ENCODE data around the gene MASP1. TPM values are rescaled to one million over a fixed set of nuclear protein-coding genes. Genes with fewer than 3 reads are reported as not detected.

The MASP1 gene
- total RNA-seq, 2 experiments from 2014 or later = not detected

GRCh38 chr3:187314176-187314575 is 22.6 kb upstream of the MASP1 start:
- H3K9me3 Mint-ChIP-seq = no peaks in the 10 kb centered on the region
- H3K4me3 Mint-ChIP-seq = no peak overlapping the region
- H3K27me3 Mint-ChIP-seq = peaks cover 42% of the 10 kb centered on the region
- no peak for ATAC-seq
- H3K4me1 Mint-ChIP-seq (ENCODE audit: low read depth) = peaks cover 6% of the 10 kb centered on the region
- POLR2A ChIA-PET = no interaction called here
- TF ChIP-seq, protein P1, sequence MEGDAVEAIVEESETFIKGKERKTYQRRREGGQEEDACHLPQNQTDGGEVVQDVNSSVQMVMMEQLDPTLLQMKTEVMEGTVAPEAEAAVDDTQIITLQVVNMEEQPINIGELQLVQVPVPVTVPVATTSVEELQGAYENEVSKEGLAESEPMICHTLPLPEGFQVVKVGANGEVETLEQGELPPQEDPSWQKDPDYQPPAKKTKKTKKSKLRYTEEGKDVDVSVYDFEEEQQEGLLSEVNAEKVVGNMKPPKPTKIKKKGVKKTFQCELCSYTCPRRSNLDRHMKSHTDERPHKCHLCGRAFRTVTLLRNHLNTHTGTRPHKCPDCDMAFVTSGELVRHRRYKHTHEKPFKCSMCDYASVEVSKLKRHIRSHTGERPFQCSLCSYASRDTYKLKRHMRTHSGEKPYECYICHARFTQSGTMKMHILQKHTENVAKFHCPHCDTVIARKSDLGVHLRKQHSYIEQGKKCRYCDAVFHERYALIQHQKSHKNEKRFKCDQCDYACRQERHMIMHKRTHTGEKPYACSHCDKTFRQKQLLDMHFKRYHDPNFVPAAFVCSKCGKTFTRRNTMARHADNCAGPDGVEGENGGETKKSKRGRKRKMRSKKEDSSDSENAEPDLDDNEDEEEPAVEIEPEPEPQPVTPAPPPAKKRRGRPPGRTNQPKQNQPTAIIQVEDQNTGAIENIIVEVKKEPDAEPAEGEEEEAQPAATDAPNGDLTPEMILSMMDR (IDR thresholded peaks at IDR 0.05) = no peak
- no peak overlapping the region for H3K27ac Mint-ChIP-seq
- intact Hi-C loops (cut with micrococcal nuclease) = no loop called here
- DNase-seq = no peak
- H3K36me3 Mint-ChIP-seq (ENCODE audit: low read depth) = no peaks in the 10 kb centered on the region
- CTCF ChIA-PET = interaction anchor here (0.8 kb wide), 1 partner anchor 365 kb away, joined by 3 read pairs; no protein-coding TSS in a partner anchor

DNA sequence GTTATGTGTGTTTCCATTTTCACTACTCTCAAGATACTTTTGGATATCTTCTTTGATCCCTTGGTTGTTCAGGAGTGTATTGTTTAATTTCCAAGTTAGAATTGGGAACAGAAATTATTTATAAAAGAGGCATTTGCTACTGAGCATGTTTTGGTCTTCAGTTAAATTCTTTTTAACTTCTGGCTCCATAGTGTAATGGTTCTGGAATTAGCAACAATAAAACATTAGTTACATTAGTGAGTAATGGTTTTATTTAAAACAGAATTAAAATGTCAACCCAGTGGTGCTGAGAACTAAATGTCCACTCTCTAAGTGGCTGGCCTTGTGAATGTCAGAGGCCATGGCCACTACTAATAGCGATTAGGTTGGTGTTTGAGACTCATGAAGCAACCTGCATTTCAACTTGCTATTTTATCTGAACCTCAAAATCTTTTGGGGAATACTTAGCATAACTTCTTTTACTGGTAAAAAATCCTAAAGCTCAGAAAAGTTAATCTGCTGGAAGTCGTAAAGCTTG is 19.5 kb upstream of the MASP1 start:
- CTCF ChIA-PET = interaction anchor here (1.2 to 1.8 kb wide), 2 partner anchors 9 to 369 kb away, joined by 3 to 5 read pairs; no protein-coding TSS in a partner anchor
- no peaks in the 10 kb centered on the region for H3K9me3 Mint-ChIP-seq

DNA sequence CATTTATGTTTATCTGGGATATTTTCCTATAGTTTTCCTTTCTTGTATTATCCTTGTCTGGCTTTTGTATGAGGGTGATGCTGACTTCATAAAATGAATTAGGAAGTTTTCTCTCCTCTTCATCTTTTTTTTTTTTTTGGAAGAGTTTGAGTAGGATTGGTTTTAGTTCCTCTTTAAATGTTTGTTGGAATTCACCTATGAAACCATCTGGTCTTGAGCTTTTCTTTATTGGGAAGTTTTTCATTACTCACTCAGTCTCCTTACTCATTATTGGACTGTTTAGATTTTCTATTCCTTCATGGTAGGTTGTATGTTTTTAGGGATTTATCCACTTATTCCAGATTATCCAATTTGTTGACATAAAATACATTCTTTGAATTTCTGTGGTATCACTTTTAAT is 18.7 kb upstream of the MASP1 start:
- Mint-ChIP-seq H3K4me3 (no peak overlapping the region), H3K36me3 (ENCODE audit: low read depth) (no peaks in the 10 kb centered on the region), H3K27ac (no peak overlapping the region), H3K27me3 (peaks cover 24% of the 10 kb centered on the region), H3K9me3 (no peaks in the 10 kb centered on the region), H3K4me1 (ENCODE audit: low read depth) (no peaks in the 10 kb centered on the region)
- CTCF ChIA-PET = interaction anchor here (0.6 to 1.8 kb wide), 5 partner anchors 10 to 369 kb away, joined by 3 to 5 read pairs (median 3); no protein-coding TSS in a partner anchor
- TF ChIP-seq, protein P1 (IDR thresholded peaks at IDR 0.05) = no peak
- ATAC-seq (no peak), DNase-seq (no peak)
- intact Hi-C loops (cut with micrococcal nuclease) = no loop called here
- POLR2A ChIA-PET = no interaction called here

More for the DNA sequence above, 19.5 kb upstream of the MASP1 start:
- Mint-ChIP-seq H3K4me3 (no peak overlapping the region), H3K27ac (no peak overlapping the region), H3K36me3 (ENCODE audit: low read depth) (no peaks in the 10 kb centered on the region), H3K4me1 (ENCODE audit: low read depth) (no peaks in the 10 kb centered on the region), H3K27me3 (peaks cover 25% of the 10 kb centered on the region)
- POLR2A ChIA-PET = no interaction called here
- TF ChIP-seq, protein P1 (IDR thresholded peaks at IDR 0.05) = no peak
- no peak for ATAC-seq
- intact Hi-C loops (cut with micrococcal nuclease) = no loop called here
- DNase-seq = no peak

- TF ChIP-seq, protein P1 (IDR thresholded peaks at IDR 0.05) = no peak
- DNase-seq = no peak
- H3K36me3 Mint-ChIP-seq (ENCODE audit: low read depth) = no peaks in the 10 kb centered on the region
- intact Hi-C loops (cut with micrococcal nuclease) = no loop called here
- peaks cover 14% of the 10 kb centered on the region for H3K27me3 Mint-ChIP-seq
- H3K27ac Mint-ChIP-seq = no peak overlapping the region
- no peak for ATAC-seq
- ChIA-PET CTCF (interaction anchor here (5.3 kb wide), 1 partner anchor 13 kb away, joined by 47 read pairs; no protein-coding TSS in a partner anchor), POLR2A (no interaction called here)
- no peaks in the 10 kb centered on the region for H3K9me3 Mint-ChIP-seq
- no peaks in the 10 kb centered on the region for H3K4me1 Mint-ChIP-seq (ENCODE audit: low read depth)
- no peak overlapping the region for H3K4me3 Mint-ChIP-seq
These were observed 14.3 kb upstream of the MASP1 start for GRCh38 chr3:187305881-187306280.

- Mint-ChIP-seq H3K4me1 (ENCODE audit: low read depth) (no peaks in the 10 kb centered on the region), H3K27me3 (peaks cover 9% of the 10 kb centered on the region), H3K27ac (no peak overlapping the region), H3K9me3 (no peaks in the 10 kb centered on the region), H3K4me3 (no peak overlapping the region), H3K36me3 (ENCODE audit: low read depth) (no peaks in the 10 kb centered on the region)
- DNase-seq (no peak), ATAC-seq (no peak)
- TF ChIP-seq, protein P1 (IDR thresholded peaks at IDR 0.05) = no peak
- ChIA-PET POLR2A (no interaction called here), CTCF (no interaction called here)
- intact Hi-C loops (cut with micrococcal nuclease) = no loop called here
These were observed 8.1 kb upstream of the MASP1 start for GRCh38 chr3:187299611-187300010.

All from activated CD8-positive, alpha-beta T cell treated with anti-CD3 and anti-CD28 coated beads for 36 hours (primary cell).